Astrocyte of the cerebellum (primary cell): ENCODE results near the gene MYO9B.
"Not testable (repeated sequence)": the region's sequence is repeated elsewhere in the genome, so short reads cannot be mapped to it uniquely, and the experiment has no call there.

ENCODE experiments used
- DNase-seq: peaks from one replicate; pipeline ENCODE4 v3.0.0-alpha.2; 2011; ENCODE audit warnings: low read depth
- H3K4me3 ChIP-seq: 2 replicates; pipeline ENCODE4 v1.5.1; 2011; ENCODE audit warnings: mild to moderate bottlenecking, low read depth, low read length, moderate library complexity
- in situ Hi-C: cut with HindIII; loops from 2 replicates; pipeline ENCODE4 v1.10.0; 2017; ENCODE audit warnings: low sequenced_read_pairs
- TF ChIP-seq, protein P1 (sequence below): IDR thresholded peaks from 2 replicates; pipeline ENCODE4 v1.5.1; 2012; ENCODE audit warnings: low read length, low read depth, moderate library complexity, mild to moderate bottlenecking; ENCODE audit errors: missing control alignments

Gene MYO9B

DNA sequence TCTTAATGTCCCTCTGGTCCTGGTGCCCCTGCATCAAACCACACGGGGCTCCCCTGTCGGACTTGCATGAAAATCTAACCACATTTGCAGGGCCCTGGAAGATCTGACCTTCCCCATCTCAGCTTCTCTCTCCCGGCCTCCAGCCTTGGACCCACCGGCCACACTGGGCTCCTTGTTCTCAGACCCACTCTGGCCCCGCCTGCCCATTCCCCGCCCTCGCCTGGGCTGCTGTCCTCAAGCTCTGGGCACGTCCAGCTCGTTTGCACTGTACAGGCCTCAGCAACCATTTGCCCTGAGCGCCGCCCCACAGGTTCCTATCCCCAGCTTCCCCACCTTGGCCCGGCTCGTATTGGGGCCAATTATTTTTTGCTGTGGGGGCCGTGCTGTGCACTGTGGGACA lies 10.5 kb downstream of the MYO9B start:
- H3K4me3 ChIP-seq: no peak overlapping the region
- DNase-seq: no peak
- TF ChIP-seq, protein P1, sequence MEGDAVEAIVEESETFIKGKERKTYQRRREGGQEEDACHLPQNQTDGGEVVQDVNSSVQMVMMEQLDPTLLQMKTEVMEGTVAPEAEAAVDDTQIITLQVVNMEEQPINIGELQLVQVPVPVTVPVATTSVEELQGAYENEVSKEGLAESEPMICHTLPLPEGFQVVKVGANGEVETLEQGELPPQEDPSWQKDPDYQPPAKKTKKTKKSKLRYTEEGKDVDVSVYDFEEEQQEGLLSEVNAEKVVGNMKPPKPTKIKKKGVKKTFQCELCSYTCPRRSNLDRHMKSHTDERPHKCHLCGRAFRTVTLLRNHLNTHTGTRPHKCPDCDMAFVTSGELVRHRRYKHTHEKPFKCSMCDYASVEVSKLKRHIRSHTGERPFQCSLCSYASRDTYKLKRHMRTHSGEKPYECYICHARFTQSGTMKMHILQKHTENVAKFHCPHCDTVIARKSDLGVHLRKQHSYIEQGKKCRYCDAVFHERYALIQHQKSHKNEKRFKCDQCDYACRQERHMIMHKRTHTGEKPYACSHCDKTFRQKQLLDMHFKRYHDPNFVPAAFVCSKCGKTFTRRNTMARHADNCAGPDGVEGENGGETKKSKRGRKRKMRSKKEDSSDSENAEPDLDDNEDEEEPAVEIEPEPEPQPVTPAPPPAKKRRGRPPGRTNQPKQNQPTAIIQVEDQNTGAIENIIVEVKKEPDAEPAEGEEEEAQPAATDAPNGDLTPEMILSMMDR: no peak
- in situ Hi-C loops: no loop called here

DNA sequence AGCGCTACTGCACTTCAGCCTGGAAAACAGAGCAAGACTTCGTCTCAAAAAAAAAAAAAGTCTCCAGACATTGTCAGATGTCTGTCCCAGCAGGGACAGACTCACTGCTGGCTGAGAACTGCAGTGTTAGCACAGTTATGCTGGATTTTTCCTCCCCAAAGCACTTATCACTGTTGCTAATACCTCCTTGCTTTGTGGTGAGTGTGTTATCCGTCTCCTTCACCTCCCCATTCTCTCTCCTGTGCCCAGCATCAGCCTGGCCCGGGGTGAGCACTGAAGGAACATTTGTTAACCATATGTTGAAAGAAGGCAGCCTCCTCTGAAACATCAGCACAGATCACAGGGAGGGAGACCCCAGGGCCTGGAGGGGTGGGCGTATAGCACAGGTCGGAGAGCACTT lies 11.3 kb downstream of the MYO9B start:
- in situ Hi-C loops: no loop called here
- DNase-seq: no peak
- H3K4me3 ChIP-seq: no peak overlapping the region
- TF ChIP-seq, protein P1: no peak

GRCh38 chr19:17088552-17088951 lies 13.0 kb downstream of the MYO9B start:
- no peak for DNase-seq
- in situ Hi-C loops: no loop called here
- no peak overlapping the region for H3K4me3 ChIP-seq
- TF ChIP-seq, protein P1: no peak

DNA sequence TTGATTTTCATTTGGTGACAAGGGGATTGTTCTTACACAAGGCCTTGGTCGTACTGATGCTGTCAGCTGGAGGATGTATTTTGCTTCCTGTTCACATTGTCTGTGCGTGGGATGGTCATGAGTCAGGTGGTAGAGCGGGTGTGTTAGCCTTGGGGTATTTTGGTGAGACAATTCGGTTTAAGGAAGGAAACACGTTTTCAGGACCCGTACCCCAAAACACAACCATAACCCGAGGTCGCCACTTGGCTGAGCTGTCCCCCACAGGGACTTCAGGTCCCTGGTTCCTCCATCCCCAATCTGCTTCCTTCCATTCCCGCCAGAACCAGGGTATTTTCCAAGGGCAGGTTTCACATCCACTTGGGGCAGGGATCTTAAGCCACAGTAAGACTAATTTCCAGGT lies 15.0 kb downstream of the MYO9B start:
- TF ChIP-seq, protein P1: no peak
- H3K4me3 ChIP-seq: no peak overlapping the region
- in situ Hi-C loops: no loop called here
- DNase-seq: no peak

DNA sequence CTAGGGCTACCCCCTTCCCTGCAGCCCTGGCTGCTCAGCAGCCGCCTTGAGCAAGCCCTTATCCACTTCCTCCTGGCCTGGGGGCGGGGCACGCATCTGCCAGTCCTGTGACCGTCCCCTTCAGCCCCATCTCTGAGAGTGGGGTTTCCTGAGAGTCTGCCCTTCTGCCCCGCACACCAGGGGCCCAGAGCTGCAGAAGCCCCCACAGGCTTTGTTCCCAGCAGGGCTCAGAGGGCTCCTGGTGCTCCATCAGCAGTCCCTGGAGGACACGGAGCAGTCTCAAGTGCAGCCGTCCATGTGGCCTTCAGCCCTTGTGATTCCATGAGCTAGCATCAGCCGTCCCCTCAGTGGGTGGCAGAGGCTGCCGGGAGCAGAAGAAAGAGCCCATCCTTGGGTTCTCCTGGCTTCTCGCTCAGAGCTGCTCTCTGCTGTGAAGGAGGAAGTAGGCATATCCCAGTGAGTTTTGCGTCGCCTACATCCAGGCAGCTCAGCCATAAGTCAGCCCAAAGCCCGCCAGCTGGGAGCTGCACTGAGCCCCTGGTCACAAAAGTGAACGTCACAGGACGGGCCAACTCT lies 16.3 kb downstream of the MYO9B start:
- TF ChIP-seq, protein P1: no peak
- no peak overlapping the region for H3K4me3 ChIP-seq
- no peak for DNase-seq
- in situ Hi-C loops: no loop called here

DNA sequence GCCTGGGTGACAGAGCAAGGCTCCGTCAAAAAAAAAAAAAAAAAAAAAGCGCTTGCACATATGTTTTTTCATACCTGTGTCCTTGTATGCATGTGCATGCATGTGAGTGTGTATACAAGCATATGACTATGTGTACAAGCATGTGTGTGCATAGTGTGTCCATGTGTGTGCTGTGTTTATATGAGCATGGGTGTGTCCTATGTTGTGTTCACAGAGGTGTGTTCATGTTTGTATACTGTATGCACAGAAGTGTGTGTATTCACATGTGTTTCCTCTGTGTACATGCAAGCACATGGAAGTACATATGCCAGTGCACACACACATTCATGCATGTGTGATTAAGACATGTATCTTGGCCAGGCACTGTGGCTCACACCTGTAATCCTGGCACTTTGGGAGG lies 17.1 kb downstream of the MYO9B start:
- DNase-seq: no peak
- in situ Hi-C loops: no loop called here
- TF ChIP-seq, protein P1: no peak
- H3K4me3 ChIP-seq: no peak overlapping the region

DNA sequence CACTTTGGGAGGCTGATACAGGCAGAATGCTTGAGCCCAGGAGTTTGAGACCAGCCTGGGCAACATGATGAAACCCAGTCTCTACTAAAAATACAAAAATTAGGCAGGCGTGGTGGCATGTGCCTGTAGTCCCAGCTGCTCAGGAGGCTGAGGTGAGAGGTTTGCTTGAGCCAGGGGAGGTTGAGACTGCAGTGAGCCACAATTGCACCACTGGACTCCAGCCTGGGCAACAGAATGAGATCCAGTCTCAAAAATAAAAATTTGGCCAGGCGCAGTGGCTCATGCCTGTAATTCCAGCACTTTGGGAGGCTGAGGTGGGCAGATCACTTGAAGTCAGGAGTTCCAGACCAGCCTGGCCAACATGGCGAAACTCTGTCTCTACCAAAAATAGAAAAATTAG lies 19.1 kb downstream of the MYO9B start:
- in situ Hi-C loops, DNase-seq, H3K4me3 ChIP-seq: not testable (repeated sequence)
